Measurements from ENCODE around the gene PSMD14.

DNA sequence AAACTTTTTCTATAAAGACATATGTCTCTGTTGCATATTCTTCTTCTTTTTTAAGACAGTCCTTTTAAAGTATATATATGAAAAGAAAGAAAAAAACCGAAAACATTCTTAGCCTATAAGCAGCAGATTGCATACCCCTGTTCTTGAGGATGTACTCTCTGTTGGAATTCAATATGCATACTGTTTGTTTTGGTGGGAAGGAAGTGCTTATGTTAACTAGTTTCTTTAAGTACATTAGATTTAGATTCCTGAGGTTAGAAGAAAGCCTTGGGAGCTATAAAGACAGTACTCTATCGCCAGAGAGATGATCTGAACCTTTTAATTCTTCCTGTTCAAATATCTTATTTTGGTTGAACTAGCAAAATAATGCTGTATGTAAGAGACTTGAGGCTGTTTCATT lies 61.1 kb downstream of the PSMD14 start:
- TF ChIP-seq, protein P1, sequence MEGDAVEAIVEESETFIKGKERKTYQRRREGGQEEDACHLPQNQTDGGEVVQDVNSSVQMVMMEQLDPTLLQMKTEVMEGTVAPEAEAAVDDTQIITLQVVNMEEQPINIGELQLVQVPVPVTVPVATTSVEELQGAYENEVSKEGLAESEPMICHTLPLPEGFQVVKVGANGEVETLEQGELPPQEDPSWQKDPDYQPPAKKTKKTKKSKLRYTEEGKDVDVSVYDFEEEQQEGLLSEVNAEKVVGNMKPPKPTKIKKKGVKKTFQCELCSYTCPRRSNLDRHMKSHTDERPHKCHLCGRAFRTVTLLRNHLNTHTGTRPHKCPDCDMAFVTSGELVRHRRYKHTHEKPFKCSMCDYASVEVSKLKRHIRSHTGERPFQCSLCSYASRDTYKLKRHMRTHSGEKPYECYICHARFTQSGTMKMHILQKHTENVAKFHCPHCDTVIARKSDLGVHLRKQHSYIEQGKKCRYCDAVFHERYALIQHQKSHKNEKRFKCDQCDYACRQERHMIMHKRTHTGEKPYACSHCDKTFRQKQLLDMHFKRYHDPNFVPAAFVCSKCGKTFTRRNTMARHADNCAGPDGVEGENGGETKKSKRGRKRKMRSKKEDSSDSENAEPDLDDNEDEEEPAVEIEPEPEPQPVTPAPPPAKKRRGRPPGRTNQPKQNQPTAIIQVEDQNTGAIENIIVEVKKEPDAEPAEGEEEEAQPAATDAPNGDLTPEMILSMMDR (IDR thresholded peaks at IDR 0.05): no peak
- no peak for TF ChIP-seq EZH2 (IDR thresholded peaks at IDR 0.05; ENCODE audit: borderline replicate concordance, insufficient read depth, low read depth, low read length, poor library complexity, severe bottlenecking)

Measured in B cell (primary cell).